Ascending aorta (tissue), 2 donors: ENCODE data around the gene PPP1R3F. TPM values are rescaled to one million over a fixed set of nuclear protein-coding genes. Genes with fewer than 3 reads are reported as not detected.

Experiments
- DNase-seq, 2 donors: peaks; one replicate each; pipeline ENCODE4 v3.0.0-alpha.2; 2019; ENCODE audit warnings: low spot score in 2 of 2
- H3K27ac ChIP-seq, 2 donors: fragments of 200-600 bp; sonication (generic); one replicate each; pipeline ENCODE4 v1.5.1; 2016 to 2017; ENCODE audit warnings: mild to moderate bottlenecking in 1 of 2
- H3K27me3 ChIP-seq: fragments of 200-600 bp; sonication (generic); one replicate; pipeline ENCODE4 v1.5.1; 2017
- H3K36me3 ChIP-seq, 2 donors: fragments of 200-600 bp; sonication (generic); one replicate each; pipeline ENCODE4 v1.5.1; 2016
- H3K4me1 ChIP-seq, 2 donors: fragments of 200-600 bp; sonication (generic); one replicate each; pipeline ENCODE4 v1.5.1; 2016 to 2017; ENCODE audit warnings: mild to moderate bottlenecking in 1 of 2
- H3K4me3 ChIP-seq, 2 donors: fragments of 200-600 bp; sonication (generic); one replicate each; pipeline ENCODE4 v1.5.1; 2016 to 2017; ENCODE audit warnings: mild to moderate bottlenecking in 1 of 2
- H3K9me3 ChIP-seq, 2 donors: fragments of 200-600 bp; sonication (generic); one replicate each; pipeline ENCODE4 v1.5.1; 2016
- CTCF ChIP-seq, 3 experiments: fragments of 200-600 bp in 2 of 3; fragments of 450-650 bp in 1 of 3; sonication (generic) in 2 of 3; IDR thresholded peaks; one replicate each; pipeline ENCODE4 v1.5.1; 2016 to 2019; ENCODE audit warnings: antibody characterized with exemption in 3 of 3, mild to moderate bottlenecking in 1 of 3, moderate library complexity in 1 of 3
- intact Hi-C: fragments of 100-400 bp; cut with DNase I; formaldehyde crosslinking; loops from one replicate; pipeline ENCODE4 v1.15.1; 2023
- total RNA-seq: library from RNA; depleted of rRNA; stranded (reverse); fragments of >200 nt; gene quantifications from one replicate; pipeline ENCODE4 v1.1.0, GENCODE V29; 2016

PPP1R3F gene
- total RNA-seq, 1 donor from 2014 or later = 14.8 TPM

GRCh38 chrX:49284212-49284611, 14.6 kb downstream of the PPP1R3F start:
- no peak for TF ChIP-seq CTCF (IDR thresholded peaks at IDR 0.05)
- H3K4me1 ChIP-seq = no peaks in the 10 kb centered on the region
- H3K4me3 ChIP-seq = no peak overlapping the region
- DNase-seq = no peak
- H3K27me3 ChIP-seq = no peaks in the 10 kb centered on the region
- no peak overlapping the region for H3K27ac ChIP-seq
- intact Hi-C loops = no loop called here
- peaks cover 0 to 4% of the 10 kb centered on the region in 2 donors for H3K36me3 ChIP-seq
- H3K9me3 ChIP-seq = no peaks in the 10 kb centered on the region

- no peak for DNase-seq
- Histone ChIP-seq H3K4me1 (no peaks in the 10 kb centered on the region), H3K9me3 (no peaks in the 10 kb centered on the region), H3K27ac (no peak overlapping the region), H3K27me3 (no peaks in the 10 kb centered on the region), H3K36me3 (peaks cover 0 to 4% of the 10 kb centered on the region in 2 donors), H3K4me3 (no peak overlapping the region)
- TF ChIP-seq CTCF (IDR thresholded peaks at IDR 0.05) = no peak
- intact Hi-C loops = no loop called here
These were observed 16.5 kb downstream of the PPP1R3F start for GRCh38 chrX:49286136-49286535.

GRCh38 chrX:49286581-49286980, 17.0 kb downstream of the PPP1R3F start:
- no peak for TF ChIP-seq CTCF (IDR thresholded peaks at IDR 0.05)
- peaks cover 0 to 4% of the 10 kb centered on the region in 2 donors for H3K36me3 ChIP-seq
- intact Hi-C loops = no loop called here

GRCh38 chrX:49287665-49288064, 18.1 kb downstream of the PPP1R3F start:
- TF ChIP-seq CTCF (IDR thresholded peaks at IDR 0.05) = no peak
- no peak for DNase-seq
- H3K36me3 ChIP-seq = peaks cover 0 to 4% of the 10 kb centered on the region in 2 donors
- intact Hi-C loops = no loop called here
- H3K9me3 ChIP-seq = no peaks in the 10 kb centered on the region
- H3K27ac ChIP-seq = no peak overlapping the region
- H3K4me1 ChIP-seq = no peaks in the 10 kb centered on the region
- no peak overlapping the region for H3K4me3 ChIP-seq
- H3K27me3 ChIP-seq = no peaks in the 10 kb centered on the region

More at GRCh38 chrX:49286581-49286980, 17.0 kb downstream of the PPP1R3F start:
- no peaks in the 10 kb centered on the region for H3K4me1 ChIP-seq
- DNase-seq = no peak
- no peaks in the 10 kb centered on the region for H3K9me3 ChIP-seq
- H3K27me3 ChIP-seq = no peaks in the 10 kb centered on the region
- no peak overlapping the region for H3K4me3 ChIP-seq
- no peak overlapping the region for H3K27ac ChIP-seq

- no peaks in the 10 kb centered on the region for H3K4me1 ChIP-seq
- H3K36me3 ChIP-seq = peaks cover 0 to 4% of the 10 kb centered on the region in 2 donors
- no peak overlapping the region for H3K4me3 ChIP-seq
- H3K27me3 ChIP-seq = no peaks in the 10 kb centered on the region
- intact Hi-C loops = no loop called here
- H3K9me3 ChIP-seq = no peaks in the 10 kb centered on the region
- no peak for TF ChIP-seq CTCF (IDR thresholded peaks at IDR 0.05)
- H3K27ac ChIP-seq = no peak overlapping the region
- no peak for DNase-seq
These were observed 20.6 kb downstream of the PPP1R3F start for GRCh38 chrX:49290215-49290614.
